GM19238 (cell line): ENCODE data around the gene UCP3.

Experiments
- DNase-seq: peaks from one replicate; pipeline ENCODE4 v3.0.0; 2011; ENCODE audit warnings: low spot score; ENCODE audit not compliant: insufficient read length

The UCP3 gene

DNA sequence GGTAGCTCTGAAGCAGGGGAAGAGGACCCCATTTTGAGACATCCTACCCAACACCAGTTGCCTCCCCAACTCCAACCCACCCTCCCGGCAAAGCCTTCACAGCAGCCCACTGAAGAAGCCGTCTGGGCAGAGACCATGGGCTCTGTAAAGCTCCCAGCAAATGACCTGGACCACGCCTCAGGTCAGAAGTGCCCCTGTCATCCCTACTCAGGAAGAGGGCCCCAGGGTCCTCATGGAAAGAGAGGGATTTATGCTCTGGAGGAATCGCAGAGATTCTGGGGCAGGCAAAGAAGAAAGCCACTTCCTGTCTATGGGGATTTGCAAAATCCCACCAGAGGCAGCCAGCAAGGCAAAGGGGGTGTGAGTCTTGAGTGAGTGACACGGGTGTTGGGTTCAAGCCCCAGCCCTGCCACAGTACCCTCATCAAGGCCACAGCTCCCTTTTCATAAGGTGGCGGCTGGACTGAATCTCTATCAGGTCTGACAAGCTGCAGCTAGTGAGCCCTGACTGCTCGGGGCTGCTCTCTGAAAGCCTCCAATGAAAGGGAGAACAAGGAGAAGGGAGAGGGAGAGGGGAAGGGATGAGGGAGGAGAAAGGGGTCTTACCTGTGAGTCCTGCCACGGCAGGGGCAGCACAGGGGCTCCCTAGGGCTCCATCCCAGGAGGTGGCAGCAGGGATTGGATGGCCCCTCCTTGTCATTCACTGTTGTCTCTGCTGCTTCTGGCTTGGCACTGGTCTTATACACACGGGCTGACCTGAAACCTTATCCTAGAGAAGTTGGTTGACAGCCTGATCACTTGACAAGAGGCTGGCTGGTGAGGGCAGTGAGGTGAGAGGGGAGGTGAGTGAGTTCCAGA is at the start of gene UCP3:
Gene UCP3 (minus strand): TSS at position 713 of the 857 bp plus-strand sequence. CDS start 2,043 bp downstream, outside the sequence.
- no peak for DNase-seq

GRCh38 chr11:74057249-74058151 is 48.6 kb upstream of the UCP3 start:
- no peak for DNase-seq

GRCh38 chr11:74055938-74056337 is 47.1 kb upstream of the UCP3 start:
- DNase-seq = no peak

DNA sequence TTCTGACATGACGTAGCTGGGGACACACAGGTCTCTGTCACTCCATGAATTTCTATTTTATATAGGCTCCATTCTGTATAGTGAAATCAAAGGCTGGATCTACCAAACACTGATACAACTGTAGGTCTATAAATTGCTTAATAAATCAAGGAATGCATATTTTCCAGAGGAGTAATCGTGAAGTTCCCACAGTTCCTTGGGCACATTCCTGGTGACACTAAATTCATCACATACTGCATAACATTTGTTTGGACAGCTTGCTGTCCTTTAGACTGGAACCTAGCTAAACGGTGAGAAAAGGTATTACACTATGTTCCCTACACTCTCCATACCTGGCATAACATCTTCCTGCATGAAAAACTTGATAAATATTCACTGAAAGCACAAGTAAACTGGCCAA is 41.6 kb upstream of the UCP3 start:
- no peak for DNase-seq

GRCh38 chr11:74048993-74049392 is 40.1 kb upstream of the UCP3 start:
- DNase-seq = no peak

- no peak for DNase-seq
Measured at GRCh38 chr11:74044538-74044937, 35.7 kb upstream of the UCP3 start.

- DNase-seq = no peak
Measured at GRCh38 chr11:74043450-74043849, 34.6 kb upstream of the UCP3 start.

GRCh38 chr11:74037309-74037708 is 28.4 kb upstream of the UCP3 start:
- no peak for DNase-seq

DNA sequence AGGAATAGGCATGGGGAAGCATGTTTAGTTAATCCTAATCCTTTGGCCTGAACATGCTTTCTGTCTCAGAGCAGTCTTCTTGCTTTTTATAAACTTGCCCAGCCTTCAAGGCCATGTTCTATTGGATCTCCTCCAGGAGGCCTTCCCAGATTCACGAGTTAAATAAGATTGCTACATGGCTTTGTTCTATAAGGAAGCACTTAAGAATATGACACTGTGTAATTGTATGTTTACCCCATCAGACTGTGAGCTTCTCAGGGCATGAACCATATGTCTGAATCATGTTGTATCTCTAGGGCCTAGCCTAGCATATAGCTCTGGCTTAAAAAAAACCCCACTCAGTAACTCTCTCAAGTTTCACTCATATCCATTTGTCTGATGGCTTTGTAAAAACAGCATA is 26.4 kb upstream of the UCP3 start:
- no peak for DNase-seq

DNA sequence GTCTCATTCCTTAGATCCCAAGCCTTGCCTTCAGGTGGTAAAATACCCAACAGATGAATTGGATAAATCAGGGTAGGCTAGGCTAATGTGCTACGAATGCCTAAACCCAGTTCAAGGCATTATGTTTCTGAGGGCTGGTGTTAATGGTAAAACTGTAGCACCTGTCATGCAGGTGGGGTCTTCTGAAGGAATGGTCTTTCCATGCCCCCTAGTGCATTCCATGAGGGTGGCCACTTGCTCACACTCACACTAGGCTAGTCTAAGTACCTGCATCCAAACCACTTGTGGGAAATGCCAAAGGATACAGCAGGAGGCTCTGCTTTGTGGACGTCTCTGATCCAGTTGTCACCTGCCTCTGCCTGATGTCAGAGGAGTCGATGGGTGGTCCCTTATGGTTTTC is 24.2 kb upstream of the UCP3 start:
- DNase-seq = no peak

- DNase-seq = no peak
Measured at GRCh38 chr11:74030723-74031676, 22.1 kb upstream of the UCP3 start.

DNA sequence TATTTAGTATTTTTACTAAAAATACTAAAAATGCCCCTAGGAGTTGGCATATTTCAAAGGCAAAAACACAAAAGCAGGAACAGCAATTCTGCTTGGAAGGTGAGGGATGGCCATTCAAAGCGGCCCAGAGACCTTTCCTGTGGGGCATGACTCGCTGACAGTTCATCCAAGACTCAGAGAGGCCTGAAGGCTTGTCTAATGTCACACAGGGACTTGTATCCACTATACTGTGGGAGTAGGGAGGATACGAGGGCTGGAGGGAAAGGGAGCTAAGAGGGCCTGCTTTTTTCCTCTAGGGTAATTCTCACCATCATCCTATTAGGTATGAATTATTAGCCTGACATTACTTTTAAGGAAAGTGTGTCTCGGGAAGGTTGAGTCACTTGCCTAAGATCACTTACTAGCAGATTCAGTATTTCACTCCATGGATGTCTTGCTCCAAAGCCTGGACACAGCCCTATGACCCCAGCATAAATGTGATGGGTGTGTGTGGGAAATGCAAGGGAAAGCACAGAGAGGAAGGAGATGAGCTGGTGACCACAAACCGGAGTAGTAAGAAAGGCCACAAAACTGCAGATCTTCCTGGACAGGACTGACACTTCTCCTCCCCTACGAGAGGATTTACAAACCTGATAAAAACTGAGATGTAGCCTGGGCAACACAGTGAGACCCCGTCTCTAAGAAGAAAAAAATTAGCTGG is 16.7 kb upstream of the UCP3 start:
- no peak for DNase-seq

- no peak for DNase-seq
Measured at GRCh38 chr11:74024261-74025029, 15.6 kb upstream of the UCP3 start.

DNA sequence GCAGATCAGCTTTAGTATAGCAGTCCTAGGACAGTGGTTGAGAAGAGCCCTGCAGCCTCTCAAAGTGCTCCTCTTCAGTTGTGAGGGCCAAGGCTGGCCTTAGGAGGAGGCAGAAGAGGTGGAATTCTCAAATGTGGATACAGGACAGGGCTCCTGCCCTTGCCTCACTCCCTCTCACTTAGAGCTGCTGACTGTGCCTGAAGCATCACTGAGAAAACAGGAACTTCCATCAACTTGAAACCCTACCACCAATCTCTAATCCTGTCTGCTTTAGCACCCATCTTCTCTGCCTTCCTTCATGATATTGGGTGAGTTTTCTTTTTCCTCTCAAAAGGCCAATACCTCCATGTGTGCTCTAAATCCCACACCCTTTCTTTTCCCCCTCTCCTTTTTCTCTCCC is 14.4 kb upstream of the UCP3 start:
- no peak for DNase-seq

GRCh38 chr11:74022546-74022945 is 13.7 kb upstream of the UCP3 start:
- DNase-seq = no peak

GRCh38 chr11:74021998-74022397 is 13.1 kb upstream of the UCP3 start:
- DNase-seq = no peak

DNA sequence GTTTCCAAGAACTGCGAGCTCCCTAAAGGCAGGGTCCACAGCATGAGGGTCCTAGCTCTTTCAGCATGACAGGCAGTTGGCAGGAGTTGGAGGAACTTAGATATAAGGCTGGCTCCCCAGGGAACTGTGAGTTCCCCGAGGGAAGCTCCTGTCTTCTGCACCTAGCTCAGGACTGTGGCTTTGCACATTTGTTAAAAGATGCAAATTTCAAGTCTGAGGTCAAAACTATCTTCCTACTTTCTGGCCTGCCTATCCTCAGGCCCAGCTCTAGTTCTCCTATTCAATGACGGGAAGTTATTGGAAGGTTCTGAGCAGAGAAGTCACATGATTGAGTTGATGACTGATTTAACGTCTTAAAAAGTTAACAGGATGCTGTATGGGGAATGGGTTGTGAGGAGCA is 11.7 kb upstream of the UCP3 start:
- DNase-seq = no peak

- no peak for DNase-seq
Measured at GRCh38 chr11:74019860-74020259, 11.0 kb upstream of the UCP3 start.

DNA sequence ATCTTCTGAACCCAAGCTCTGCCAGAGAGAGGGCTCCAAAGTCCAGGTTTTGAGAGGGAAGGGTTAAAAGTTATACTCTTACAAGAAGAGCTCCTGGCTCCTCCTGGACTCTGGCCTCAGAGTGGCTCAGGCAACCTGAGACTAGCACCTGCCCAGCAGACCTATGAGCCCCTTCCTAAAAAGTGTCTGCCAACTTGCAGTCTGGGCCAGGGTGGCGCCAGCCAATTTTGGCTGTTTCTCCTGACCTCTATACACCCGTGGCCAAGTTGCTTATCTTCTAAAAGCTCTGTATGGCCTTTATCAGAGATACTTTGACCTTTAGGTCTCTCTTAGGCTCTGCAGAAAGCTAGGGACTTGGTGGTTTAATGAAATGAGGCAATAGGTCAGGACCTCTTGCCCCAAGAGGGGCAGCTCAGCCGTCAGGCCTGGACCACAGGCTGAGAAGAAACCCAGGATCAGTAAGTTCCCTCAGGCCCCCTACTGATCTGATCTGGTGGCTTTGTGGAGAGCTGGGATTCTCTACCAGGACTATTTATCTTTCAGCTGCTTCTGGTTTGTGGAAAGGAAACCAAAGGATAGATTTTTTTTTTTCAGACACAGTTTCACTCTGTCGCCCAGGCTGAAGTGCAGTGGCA is 10.3 kb upstream of the UCP3 start:
- DNase-seq = no peak
